ENCODE data around the gene PASD1. TPM values are rescaled to one million over a fixed set of nuclear protein-coding genes. Genes with fewer than 3 reads are reported as not detected.

Gene PASD1
- total RNA-seq, 1 donor from 2014 or later = not detected

DNA sequence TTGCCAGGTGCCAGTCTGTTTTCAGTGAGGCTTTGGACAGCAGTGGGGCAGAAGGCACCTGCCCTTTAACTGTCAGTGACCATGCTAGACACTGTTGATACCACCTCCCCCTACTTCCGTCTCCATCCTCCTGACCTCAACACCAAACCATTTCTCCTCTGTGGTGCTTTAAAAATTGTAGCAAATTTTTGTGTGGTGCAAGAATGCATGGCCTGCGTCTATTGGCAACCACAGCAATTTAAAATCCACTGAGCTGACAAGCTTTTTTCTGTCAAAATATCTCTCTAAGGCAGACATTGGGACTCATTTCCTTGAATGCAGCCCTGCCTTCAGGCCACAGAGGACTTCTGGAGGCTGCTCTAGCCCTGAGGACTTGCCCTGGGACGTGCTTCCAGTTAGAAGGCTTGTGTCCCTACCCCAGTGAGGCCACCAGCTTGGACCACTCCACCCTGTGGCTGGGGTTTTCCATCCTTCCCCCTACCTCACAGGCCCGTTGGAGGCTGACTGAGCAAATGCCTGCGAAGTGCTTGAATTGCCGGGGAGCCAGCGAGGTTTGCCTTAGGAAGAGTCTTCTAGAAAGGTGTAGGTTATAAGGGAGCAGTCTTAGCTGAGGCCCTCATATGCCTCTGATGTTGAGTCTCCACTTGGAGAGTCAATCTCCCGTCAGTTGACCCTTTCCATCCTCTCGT lies 138.7 kb downstream of the PASD1 start:
- no peak for DNase-seq (ENCODE audit: low read depth)

DNA sequence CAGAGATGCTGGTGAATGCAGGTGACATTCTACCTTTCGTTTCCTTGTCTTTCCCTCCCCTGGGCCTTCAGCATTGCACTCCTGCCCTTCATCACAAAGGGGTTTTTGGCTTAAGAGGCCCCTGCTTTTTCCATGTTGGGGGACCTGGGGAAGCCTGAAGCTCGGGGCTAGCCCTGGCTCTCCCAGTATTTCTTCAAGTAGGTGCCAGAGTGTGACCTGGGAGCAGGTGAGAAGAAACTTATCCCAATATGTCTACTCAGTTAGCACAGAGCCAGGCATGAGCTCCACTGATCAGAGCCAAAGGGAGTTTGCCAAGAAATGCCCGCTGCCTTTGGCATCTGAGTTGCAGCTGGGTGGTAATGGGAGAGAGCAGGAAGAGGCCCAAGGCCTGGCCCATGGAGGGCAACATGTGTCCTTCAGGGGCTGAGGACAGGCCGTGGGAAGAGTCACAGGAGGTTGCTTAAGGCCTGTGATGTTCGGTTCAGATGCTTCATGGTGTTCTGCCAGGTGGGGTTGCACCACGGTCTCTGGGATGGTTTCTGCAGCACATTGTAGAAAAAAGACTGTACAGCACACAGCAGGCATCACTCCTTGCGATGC lies 139.4 kb downstream of the PASD1 start:
- DNase-seq (ENCODE audit: low read depth) = no peak

DNA sequence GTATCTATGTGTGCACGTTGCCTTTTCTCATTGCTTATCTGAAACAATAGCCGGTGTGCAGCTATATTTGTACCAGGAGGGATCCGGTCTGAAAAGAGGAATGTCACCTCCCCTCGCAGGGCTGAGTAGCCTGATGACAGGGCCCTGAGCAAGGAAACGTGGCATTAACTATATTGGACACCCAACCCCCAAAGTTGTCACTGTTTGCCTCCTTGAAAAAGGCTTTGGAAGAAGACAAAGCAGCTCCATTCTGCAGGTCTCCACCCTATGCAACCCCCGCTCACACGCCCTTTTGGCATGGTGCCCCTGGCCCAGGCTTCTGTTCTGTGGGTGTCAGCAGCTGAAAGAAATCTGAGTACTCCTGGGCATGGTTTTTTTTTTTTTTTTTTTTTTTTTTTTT lies 140.0 kb downstream of the PASD1 start:
- DNase-seq (ENCODE audit: low read depth) = no peak

DNA sequence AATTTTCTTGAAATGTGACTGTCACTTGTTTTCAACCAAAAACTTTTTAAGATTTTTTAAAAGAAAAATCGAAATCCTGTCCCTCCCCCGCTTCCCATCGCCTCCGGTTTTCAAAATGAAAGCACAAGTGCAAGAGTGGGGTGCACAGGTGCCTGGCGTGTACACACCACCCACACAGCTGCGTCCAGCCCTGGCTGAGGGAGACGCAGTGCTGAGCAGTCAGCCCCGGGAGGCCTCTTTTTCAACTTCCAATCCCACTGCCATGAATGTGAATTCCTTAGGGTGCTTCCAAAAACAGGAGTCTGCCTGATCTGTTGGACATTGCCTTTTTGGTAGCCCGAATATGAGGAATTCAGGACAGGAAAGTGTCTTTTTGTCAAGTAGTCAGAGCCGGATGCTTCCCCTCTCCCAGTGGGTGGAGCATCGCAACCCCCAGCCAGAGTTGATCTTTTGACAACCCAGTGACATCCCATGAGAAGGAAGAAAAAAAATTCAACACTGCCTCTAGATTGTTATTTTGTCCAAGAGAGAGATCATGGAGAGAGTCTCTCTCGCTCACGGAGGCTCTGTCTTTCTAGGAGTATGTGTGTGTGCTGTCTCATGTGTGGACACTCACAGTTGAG lies 140.7 kb downstream of the PASD1 start:
- no peak for DNase-seq (ENCODE audit: low read depth)

DNA sequence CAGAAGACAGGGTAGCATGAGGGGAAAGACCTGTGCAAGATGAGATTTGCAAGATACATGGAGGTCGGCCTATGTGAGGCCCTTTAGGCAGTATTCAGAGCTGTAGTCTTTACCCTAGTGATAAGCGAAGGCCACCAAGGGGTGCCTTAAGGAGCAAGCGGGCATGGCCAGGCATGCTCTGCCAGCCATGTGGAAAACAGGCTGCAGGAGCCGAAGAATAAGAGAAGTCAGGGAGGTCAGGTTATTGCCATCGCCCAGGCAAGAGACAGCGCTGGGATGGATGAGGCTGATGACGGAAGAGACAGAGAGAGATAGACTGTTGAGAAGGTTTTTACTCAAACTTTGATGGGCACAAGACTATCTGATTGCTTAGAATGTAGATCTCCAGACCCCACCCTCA lies 145.3 kb downstream of the PASD1 start:
- no peak for DNase-seq (ENCODE audit: low read depth)

DNA sequence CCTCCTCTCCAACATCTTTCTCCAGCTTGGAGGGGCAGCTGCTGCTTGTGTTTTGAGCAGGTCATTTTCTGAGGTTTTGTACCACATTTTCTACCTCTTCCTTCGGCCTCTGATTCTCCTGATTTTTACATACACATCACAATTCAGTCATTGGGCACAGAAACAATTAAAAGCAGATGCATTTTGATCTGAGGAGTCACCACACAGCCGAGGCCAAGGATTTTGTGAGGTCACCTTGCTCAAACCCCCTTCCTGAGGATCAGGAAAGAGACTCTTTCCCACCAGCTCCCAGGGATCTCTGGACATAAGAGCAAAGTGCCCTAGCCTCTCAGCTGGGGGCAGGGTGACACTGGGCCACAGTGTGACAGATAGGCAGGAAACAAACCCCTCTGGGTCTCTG lies 147.0 kb downstream of the PASD1 start:
- DNase-seq (ENCODE audit: low read depth) = no peak

DNA sequence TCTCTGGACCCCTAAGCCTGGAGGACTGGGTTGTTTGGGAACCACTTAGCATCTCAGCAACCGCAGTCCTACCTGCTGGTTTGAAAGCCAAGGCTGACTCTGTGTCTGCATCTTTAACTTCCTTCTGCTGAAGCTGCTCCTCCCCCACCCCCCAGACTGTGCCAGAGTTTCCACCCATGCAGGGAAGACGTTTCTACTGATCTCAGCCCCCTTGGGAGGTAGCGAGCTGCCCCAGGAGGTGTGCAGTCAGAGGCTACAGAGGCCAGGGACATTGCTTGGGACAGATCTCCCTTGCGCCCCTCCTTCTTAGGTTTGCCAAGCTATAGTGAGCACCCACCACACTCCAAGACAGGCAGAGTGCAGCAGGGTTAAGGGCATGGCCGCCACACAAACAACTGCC lies 147.7 kb downstream of the PASD1 start:
- no peak for DNase-seq (ENCODE audit: low read depth)

DNA sequence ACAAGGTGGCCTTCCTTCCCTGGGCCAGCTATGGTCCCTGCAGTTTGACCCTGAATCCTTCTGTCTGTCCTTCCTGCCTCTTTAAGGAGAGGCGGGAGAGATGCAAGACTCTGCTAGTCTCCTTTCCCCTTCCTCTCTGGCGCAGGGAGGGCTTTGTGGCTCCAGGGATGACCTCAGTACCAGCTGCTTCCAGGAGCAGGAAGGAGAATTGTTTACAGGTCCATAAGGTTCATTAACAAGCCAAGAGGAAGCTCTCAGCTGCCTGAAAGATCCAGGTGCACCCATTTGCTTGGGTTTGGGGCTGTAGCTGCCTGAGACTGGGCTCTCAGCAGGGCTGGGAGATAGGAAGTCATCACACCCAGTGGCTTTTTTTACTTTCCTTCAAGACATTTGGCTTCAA lies 148.3 kb downstream of the PASD1 start:
- DNase-seq (ENCODE audit: low read depth) = no peak

DNA sequence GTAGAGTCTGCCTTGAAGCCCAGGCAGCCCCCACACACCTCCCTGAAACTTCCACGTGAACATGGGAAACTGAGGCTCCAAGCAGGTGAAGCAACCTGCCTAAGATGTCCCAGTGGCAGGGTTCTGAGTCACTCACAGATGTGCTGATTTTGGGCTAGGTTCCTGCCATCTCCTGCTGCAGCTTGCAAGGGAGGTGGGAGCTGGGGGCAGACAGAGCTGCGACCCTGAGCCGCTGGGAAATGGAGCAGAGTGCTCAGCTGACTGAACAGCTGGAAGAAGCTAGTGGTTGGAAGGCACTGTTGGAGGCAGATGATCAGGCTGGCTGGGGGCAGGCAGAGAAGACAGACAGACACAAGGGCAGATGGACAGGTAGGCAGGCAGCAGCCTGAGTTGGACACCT lies 148.8 kb downstream of the PASD1 start:
- DNase-seq (ENCODE audit: low read depth) = no peak

DNA sequence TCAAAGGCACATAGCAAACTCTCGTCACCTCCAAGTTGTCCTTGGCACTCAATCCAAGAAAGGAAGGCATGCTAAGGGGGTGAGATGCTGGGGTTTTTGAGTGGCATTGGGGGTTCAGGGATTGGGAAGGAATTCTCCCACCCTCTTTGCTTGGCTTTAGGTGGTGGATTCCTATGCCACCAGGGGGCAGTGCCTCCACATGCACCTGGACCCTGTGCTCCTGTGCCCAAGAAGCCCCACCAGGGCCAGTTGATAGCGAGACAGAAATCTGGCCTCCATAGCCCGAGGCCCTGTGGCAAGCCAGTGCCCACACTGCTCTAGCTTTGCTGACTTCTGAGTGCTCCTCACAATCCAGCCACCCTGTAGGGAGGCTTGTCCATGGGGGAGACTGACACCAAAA lies 150.4 kb downstream of the PASD1 start:
- DNase-seq (ENCODE audit: low read depth) = no peak

DNA sequence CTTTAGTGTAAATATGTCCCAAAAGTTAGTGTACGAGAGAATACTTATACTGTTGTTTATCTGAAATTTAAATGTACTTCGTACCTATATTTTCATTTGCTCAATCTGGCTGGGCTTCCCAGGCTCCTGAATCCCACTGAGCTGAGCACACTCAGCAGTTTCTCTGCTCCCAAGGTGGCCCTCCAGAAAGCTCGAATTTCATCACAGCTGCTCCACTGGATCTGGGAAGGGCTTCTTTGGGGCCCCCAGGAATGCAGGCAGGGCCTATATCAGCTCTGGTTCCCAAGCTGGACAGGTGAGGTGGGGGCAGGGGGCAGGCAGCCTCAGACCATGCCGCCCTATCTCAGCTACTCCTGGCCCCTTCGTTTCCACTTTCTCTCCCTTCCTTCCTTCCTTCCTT lies 150.9 kb downstream of the PASD1 start:
- no peak for DNase-seq (ENCODE audit: low read depth)

DNA sequence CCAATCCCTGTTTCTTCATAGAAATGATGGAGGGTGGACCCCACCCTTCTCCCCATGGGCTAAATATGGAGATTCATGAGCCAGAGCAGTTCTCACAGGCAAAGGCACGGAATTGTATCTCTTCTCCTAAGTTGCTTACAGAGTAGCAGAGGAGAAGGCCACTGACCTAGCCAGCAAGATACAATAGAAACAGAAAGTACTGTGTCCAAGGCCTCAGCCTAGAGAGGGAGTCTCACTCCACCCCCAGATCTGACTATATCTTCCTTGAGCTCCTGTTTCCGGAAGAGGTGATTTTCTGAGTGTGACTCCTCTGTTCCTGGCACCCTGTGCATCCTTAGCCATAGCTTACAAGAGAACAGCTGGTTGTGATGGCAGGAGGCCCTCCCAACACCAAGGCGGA lies 152.3 kb downstream of the PASD1 start, which contains the start of gene FATE1:
Gene FATE1, plus strand, starts transcription at position 284 of the 400 bp plus-strand sequence. Its CDS starts 85 bp downstream, at position 369.
- DNase-seq (ENCODE audit: low read depth) = no peak

DNA sequence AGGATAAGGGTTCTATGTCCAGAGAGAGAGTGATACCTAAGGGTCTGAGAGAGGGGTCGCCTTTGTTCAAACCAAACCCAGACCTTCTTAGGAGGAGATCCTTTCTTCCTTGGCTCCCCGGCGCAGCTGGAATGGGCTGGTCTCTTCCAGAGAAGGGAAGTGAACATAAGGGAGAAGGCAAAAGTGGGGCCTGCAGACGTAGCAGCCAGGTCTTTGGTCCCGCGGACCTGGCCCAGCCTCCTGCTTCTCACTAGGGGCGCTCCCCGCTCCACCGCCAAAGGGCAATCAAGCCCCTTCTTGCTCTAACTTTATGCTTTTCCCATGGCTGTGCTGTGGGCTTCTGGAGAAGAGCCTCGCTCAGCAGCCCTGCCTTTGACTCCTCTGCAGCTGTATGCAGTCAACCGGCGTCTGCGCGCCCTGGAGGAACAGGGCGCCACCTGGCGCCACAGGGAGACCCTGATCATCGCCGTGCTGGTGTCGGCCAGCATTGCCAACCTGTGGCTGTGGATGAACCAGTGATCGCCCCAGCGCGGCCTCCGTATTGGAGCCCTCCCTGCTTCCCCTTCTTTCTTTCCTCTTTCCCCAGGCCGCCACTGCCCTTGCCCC lies 158.9 kb downstream of the PASD1 start:
- no peak for DNase-seq (ENCODE audit: low read depth)

DNA sequence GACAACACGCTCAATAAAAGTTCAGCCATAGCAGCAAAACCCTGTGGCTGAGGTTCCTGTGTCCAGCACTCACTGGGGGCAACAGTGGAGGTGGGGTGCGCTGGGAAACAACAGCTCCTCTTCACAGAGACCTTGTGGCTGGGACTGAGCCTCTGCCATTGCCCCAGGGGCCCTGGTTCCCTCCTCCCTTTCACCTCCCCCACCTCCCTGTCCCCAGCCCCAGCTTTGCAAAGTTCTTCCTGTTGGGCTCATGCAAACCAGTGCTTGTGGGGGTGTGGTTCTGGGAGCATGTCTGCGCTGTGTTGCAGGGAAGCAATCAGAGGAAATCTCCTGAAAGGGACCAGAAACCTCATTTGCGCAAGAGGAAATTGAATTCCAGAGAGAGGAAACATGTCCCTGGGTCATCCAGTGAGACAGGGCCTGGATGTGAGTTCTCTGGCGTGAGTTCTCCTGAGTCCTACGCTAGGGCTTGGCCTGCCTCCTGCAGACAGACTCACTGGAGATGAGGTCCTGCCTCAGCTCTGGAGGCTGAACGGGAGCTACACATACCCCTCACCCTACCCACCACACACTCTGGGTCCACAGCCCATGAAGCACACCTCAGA lies 159.8 kb downstream of the PASD1 start:
- DNase-seq (ENCODE audit: low read depth) = no peak

DNA sequence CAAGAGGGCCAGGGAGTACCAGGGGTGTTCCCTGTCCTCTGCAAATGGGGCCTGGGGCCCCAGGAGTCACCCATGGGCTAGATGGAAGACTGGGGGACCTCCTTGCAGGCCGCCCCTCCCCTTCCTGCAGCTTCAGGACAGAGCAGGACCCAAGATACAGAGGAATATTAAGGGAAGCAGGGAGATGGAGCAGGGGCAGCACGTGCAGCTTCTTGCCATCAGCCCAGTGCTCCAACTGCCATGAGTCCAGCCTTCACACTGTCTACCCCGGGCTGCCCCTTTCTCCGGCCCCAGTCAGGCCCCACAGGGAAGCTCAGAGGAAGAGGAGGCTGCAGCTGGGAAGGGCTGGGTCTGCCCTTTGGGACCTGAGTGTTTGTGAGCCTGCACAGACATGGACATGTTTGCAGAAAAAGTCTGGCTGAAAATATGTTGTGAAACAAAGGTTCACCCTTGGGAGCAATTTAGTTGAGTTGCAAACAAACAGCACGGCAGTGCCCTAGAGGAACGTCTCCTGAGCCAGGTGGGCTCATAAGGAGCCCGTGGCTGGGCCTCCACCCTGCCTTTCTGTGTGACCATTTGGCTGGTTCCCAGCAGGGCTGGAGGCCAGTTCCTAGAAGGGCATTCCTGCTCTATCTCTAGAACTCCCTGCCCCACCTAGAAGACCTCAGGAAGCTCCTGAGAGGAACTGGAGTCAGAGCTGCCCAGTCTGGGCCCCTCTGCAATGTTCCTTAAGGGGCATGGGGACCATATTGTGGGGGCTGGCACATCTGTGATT lies 161.3 kb downstream of the PASD1 start:
- DNase-seq (ENCODE audit: low read depth) = no peak

DNA sequence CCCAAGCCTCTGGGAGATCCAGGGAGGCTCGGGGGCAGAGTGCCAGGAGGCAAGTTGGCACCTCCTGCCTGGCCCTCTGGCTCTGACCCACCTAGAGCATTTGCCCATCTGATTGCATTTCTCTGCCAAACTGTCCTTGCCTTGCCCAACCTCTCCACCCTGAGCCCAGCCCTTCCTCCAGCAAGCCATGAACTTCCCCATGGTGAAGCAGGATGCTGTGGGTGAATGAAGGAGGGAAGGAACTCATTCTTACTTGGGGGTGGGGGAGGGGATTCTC lies 161.8 kb downstream of the PASD1 start:
- DNase-seq (ENCODE audit: low read depth) = no peak

Other genes starting within 250 kb of the PASD1 start
- gene VMA21, start 166.5 kb upstream of the PASD1 start, total RNA-seq = 47.3 and 68.6 TPM in 2 replicates
- not detected in 2 replicates for gene PRRG3, start 131.8 kb downstream of the PASD1 start, total RNA-seq
- not detected in 2 replicates for gene FATE1, start 152.4 kb downstream of the PASD1 start, total RNA-seq
- gene CNGA2, start 171.1 kb downstream of the PASD1 start, total RNA-seq = not detected in 2 replicates

Measured in renal cortical epithelial cell (primary cell).